NCI-H748 (cell line): ENCODE measurements around the gene TBC1D16.

Source experiments
- DNase-seq: peaks from one replicate; lab custom pipeline; 2025; ENCODE audit not compliant: unreplicated experiment; lab: John Stamatoyannopoulos, UW

Gene TBC1D16

DNA sequence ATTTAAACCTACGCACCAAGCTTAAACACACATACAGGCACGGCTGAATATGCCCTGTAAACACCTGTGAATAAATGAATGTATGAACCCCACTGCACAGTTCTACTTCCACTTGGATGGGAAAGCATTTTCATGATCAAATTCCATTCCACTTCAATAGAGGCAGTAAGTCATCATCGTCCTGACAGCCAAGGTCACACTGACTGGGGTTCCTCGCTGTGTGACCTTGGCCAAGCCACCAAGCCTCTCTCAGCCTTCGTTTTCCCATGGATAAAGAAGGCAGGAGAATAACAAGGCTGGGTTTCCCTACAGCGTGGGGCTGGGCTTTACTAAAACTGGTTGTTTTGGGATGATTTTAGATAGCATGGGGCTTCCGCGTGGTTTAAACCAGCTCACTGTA lies 82.8 kb downstream of the TBC1D16 start:
- DNase-seq: no peak

DNA sequence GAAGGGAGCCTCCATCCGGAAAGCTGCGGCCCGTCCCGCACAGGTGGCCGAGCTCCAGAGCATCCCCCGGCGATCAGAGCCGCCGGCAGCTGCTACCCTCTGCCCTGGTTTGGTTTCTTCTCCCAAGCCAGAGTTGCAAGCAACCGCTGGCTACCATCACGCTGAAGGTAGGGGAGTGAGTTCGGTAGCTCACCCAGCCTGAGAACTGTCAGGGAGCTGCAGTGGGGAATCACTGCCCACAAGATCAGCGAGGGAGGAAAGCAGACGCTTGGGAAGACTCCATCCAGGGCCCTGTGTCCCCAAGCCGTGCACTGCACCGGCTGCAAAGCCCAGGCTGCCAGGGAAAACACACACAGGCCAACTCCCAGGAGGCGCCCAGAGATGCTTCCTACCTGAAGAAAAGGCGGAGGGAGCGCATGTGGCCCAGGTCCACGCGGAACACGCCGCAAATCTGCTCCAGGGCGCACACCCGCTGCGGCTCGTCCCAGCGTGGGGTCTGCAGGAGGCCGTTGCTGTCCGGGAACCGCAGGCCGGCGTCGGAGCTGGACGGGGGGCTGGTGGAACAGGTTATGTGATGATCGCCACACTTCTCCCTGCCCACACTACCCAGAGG lies 83.3 kb downstream of the TBC1D16 start:
- no peak for DNase-seq

DNA sequence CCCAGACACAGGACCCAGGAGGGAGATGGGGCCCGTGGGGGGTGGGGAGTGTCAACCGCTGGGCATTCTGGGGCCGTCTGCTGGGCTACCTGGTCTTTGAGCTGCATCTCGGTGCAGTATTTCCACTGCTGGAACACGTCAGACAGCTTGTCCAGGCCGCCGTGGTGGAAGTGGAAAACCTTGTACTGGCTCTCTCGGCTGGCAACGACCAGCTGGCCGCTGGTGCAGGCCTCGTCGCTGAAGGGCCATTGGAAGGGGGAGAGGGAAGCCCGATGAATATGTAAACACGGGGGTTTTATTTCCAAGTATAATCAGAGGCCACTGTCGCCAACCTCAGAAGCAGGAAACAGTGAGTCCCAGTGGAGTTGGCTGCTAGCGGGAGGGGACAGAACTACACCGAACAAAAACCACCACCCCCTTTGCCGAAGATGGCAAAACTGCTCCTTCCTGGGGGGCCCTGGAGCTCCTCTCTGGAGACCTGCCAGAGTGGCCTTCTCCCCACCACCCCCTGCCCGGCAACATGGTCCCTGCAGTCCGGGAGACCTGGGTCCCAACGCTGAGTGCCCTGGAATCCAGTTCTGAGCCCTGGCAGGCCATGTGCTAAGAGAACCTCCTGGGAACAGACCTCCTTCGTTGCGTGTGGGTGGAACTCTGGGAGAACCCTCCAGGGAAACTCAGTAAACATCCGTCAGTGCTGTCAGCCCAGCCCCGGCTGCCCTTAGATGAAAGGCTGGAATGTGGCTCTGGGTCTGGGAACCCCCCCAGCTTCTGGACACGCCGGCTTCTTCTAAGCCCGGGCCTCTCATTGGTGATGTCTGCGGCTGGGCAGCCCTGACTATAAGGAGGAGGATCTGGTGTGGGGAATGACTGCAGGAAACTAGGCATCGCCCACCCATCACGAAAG lies 84.1 kb downstream of the TBC1D16 start:
- no peak for DNase-seq

DNA sequence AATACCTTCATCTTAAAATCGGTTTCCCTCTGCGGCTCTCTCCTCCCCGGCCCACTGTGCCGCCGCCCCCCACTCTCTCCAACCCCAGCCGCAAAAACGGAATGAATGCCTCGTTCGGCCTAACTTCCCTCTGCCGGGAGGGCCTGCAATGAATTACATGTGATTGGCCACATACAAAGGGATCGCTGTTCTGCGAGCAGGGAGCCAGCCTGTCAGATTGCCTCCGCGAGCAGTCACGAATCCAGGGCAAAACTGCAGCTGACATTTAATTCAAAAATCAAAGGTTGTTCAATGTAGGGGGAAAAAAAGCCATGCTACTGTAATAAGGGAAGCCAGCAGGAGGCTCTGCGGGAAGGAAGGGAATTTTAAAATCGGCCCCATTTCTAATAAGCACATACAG lies 84.9 kb downstream of the TBC1D16 start:
- DNase-seq: no peak

DNA sequence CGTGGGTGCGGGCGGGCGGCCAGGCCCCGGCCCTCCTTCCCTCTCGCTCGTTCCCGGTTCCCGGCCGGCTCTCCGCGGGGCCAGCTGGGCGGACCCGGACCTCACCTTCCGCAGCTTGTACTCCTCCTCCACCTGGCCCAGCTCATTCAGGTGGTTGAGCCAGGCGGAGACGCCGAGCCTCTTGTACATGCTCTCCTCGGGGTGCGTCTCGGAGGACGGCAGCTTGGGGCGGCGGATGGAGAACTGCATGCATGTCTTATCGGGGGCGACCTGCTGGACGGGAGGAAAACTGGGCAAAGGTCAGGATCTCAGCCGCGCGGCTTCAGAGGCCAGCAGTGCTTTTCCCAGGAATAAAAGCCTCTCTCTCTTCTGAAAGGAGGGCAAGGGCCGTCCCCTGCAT lies 85.4 kb downstream of the TBC1D16 start:
- no peak for DNase-seq

DNA sequence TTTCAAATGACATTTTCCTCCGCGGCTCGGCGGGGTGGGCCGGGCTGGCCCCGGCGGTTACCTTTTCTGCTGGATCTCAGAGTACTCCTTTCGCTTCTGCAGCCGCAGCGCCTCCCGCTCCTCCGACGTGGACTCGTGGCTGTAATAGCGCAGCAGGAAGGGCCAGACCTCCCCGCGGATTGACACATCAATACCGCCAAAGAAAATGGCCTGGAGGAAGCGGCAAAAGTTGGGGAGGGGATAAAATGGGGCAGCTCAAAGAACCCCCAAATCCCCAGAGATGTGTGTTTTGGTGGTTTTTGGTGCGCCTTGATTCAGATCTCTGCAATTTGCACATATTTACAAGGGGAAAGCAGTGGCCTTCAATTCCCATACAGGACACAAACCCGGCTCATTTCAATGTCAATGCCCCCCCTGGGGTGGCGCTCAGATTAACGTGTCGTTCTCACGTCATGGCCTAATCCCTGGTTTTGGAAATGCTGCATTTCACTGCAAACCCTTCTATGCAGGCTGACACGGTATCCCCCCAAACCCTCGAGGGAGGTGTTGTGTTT lies 85.9 kb downstream of the TBC1D16 start:
- no peak for DNase-seq

DNA sequence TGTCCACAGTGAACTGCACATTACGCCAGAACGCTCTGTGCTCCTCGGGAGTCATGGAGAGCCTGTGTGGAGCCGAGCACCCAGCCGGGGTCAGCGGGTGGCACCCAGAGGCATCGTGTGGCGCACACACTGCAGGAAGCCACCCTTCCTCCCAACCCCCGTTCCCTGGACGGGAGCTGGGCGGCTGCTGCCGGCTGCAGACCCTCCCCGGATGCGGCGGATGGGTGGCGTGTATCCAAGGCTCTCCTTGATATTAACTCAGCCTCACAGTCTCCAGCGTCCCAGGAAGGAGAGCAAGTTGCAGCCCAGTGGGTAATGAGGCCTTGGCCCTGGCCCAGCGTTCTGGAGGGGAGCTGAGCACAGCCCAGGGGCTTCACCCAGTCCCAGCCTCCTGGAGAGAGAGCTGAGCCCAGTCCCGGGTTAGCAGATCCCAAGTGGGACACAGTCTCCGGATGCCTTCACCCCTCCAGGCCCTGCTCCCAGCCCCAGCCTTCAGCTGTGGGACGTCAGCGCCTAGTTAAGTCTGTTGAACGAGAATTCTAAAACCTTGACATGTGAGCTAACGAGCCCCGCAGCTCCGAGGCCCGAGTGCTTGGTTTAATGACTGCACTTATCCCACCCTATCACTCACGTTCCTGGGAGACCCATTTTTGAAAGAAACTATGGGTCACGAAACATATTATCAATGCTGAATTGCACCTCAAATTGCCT lies 86.6 kb downstream of the TBC1D16 start:
- no peak for DNase-seq

DNA sequence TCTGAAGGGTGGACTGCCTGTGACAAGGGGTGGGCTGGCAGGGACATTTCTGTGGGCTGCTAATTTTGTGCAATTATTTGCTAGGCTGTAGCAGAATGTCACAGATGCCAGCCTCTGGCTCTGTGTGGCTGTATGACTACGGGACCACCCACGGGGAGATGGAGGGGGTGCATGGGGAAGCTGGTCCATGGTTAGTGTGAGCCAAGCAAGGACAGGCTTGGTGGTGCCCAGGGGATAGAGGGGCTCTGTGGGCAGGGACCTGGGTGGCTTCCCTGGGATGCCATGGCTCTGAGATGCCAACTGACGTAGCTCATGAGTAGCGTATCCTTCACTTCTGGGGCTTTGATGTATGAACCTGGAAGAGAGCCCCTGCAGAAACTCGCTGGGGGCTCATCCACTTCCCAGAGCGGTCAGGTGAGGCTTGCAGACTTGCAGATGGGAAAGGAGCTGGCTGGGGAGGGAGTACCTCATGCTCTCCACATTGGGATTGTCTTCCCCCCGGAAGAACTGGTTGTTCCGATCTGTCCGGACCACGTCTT lies 87.2 kb downstream of the TBC1D16 start:
- DNase-seq: no peak

DNA sequence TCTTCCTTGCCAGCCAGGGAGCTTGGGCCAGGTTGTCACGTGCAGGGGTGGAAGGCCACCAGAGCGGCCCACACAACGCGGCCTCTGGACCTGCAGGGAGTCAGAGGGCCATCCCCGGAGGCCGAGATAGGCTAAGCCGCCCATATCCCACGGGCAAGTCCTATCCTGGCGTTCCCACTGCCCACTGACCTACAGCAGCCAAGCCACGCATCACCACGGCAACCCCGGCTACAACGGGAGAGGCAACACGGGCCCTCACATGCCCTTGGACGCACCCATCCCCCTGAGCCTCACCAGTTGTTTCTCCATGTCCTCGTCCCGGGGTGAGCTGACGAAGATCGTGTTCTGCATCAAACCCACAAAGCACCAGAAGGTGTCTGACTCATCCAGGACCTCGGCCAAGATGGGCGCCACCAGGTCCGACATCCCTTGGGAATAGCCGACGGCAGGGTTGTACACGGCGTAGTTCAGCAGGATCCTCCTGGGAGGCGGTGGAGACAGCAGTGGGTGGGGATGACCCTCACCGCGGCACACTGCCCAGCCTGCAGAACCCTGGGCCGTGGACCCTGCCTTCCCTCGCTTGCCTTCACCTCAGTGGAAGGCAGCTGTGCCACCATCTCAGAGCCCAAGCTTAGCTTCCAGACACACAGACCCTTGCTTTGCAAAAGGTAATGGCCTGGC lies 88.2 kb downstream of the TBC1D16 start:
- DNase-seq: no peak

DNA sequence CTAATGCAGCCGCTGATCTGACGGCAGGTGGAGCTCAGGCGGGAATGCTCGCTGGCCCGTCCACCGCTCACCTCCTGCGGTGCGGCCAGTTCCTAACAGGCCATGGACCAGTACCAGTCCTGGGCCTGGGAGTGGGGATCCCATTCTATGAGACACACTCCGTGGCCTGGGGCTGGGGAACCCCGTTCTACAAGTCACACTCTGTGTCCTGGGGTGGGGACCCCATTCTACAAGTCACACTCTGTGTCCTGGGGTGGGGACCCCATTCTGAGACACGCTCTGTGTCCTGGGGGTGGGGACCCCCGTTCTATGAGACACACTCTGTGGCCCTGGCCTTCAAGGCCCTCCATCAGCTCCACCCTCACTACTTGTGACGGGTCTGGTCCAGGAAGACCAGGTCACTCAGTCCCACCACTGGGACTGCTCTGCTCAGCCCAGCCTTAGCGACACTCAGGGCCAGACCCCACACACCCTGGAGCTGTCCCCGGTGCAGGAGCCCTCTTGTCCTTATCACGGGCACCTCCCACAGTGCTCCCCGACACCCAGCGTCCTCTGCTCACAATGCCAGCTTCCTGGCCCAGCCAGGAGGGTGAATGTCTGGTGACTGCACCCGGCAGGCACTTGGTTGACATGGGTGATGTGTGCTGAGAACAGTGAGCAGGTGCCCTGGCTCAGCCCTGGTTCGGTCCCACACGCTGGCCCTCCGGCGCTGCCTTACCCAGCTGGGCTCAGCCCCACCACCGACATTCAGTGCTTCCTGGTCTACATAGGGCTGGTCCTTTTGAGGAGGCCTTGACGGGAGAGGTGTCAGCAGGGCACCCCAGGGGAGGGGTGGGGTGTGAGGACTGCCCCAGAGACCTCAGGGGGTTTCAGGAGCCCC lies 89.1 kb downstream of the TBC1D16 start:
- no peak for DNase-seq

DNA sequence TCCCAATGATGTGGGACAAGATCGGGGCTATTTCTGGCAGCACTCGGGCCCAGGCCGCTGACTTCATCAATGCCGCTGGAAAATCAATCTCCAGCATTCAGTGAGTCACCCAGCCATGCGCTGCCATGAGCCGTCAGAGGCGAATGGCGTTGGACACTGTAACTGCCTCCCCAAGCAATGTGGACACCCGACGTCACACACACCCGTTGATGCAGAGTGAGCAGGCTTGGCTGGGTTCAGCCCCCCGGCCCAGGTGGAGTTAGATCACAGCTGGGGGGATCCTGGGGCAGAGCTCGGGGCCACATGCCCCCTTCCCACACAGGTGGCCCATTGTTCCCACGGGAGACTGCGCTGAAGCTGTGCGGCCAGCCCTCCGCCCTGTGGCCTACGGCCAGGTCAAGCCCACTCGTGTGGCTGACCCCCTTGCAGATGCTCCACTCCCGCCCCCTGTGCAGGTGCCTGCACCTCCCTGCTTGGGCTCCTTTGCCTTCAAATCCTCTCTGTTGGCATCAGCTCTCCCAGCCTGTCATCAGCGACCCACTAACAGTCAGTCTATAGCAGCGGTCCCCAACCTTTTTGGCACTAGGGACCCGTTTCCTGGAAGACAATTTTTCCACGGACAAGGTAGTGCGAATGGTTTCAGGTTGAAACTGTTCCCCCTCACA lies 89.9 kb downstream of the TBC1D16 start:
- no peak for DNase-seq

DNA sequence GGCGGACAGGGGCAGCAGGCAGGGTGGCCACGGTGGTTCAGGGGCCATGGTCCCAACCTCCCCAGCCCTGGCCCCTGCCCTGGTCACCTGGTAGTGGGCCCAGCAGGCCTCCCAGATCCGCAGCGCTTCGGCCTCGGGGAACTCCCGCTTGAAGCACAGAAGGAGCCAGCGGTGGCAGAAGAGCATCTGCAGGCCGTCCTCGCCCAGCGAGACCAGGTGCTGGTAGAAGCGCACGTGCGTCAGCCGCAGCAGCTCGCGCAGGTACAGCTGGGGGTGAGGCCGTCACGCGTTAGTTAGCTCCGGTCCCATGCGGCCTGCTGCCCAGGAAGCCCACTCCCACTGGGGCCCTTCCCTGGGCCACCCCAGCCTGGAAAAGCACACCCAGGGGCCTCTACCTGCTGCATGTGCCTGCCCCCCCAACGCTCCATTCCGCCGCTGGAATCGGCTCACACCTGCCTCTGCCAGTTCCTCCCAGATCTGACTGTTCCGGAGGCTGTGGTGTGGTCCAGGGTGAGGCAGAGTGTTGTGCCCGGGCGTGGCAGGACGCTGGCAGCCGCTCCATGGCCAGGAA lies 90.8 kb downstream of the TBC1D16 start:
- no peak for DNase-seq

DNA sequence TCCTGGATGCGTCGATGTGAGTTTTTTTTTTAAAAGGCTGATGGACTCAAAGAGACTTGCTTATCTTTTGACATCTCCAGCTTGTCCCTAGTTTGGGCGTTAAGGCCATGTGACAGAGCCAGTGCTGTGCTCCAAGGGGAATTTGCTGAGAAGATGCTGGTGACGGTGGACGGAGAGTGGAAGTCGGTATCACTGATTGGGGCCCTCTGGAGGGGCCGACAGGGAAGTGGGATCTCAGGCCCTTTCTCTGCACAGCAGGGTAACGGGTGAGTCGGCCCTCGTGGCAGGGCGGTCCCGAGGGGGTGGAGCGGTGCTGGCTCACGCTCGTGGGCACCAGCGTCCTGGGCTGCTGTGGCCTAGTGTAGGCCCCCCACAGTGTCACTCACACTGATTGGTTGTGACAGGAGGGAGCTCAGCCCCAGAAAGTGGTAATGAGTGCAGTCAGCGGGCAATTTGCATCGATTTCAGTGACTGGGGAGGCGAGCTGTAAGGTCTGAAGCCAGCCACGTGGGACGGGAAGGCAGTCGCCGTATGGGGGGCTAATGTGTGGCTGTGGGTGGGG lies 91.3 kb downstream of the TBC1D16 start:
- DNase-seq: no peak

DNA sequence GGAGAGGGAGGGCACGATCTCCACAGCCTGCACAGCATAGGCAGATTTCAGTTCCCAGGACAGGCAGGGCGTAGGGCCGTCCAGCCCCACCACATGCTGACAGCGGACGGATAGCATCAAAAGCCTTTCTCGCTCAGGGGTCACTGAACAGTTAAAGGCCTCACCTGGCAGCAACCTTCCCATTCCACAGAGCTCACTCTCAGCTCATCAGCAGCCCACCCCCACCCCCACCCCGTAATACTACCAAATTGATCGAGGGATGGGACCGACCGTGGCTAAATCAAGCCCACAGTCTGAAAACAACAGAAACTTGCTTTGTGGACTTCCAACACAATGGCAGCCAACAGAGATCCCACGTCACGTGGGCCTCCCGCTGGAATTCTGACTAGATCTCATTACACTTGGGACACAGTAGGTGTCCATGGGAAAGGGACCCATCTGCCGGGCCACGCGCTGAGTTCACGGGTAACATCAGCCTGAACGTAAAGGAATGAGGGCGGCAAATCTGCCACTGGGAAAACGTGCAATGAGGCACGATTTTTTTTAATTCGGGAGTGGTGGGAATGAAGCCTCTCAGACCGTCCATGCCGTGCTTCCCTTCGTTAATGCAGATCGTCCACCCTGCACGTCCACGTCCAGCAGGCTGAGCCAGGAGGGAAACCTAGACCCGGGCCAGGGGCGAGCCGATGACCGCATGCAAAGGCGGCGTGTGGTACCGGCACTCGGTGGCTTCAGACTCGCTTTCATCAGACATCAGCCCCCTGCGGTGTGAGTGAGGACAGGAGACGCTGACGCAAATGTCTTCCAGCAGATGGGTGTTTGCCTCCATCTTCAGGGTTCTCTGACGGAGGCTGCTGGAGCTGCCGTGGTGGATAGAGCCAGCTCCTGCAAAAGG lies 92.1 kb downstream of the TBC1D16 start:
- no peak for DNase-seq

DNA sequence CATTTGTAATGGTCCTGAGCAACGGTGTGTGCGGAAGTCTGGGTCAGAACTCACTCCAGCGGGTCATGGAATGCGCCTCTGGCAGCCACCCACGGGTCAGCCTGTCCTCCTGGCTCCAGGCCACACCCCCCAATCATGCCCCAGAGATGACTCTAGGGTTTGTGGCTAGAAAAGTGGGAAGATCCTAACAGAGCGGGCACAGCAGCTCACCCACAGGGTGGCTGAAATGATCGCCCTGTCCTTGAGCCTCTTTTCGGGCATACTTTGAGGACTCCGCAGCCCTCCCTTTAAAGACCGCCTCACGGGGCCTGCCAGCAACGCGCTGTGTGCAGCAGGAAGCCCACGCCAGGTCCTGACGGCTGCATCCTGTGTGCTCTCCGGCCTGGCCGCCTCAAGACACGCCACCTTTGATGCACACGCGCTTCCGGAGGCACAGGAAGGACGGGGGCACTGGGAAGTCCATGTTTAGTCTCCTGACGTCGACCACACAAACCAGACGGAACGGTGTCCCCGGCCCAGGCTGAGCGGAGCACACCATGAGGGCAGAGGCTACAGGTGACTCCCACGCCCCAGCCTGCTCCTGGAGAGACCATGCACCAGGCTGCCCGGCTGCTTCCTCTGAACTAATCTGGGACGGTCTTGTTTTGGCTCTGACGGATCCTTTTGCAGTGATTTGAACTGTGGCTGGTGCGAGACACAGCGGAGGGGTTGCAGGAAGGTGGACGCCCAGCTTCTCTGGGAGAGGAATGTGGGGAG lies 92.9 kb downstream of the TBC1D16 start:
- DNase-seq: no peak

DNA sequence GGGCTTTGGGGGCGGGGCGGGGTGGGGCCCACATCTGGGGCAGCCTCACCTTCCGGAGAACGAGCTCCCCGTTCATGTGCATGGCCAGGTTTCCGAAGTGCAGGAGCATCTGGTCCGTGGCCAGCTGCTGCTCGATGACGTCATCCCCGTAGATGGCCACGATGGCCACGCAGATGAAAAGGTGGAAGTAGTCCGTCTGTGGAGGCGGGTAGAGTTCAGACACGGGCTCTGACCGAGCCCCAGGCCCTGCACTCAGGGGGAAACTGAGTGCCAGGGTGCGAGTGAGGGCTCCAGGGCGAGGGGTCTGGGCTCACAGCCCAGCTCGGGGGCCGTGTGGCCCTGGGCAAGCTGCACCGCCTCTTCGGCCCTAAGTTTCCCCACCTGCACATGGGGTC lies 93.7 kb downstream of the TBC1D16 start:
- no peak for DNase-seq
